Heart left ventricle (tissue), 16 donors: ENCODE data around the gene EFNA2. TPM values are rescaled to one million over a fixed set of nuclear protein-coding genes. Genes with fewer than 3 reads are reported as not detected.
A peak's percentile ranks its signal among the peaks of the same experiment; 100 is the strongest.

Experiments used
- ATAC-seq, 4 donors: fragments of 200-7000 bp; cut with Tn5 transposase; one replicate each; pipeline ENCODE4 v1.9.1; 2020 to 2022; ENCODE audit warnings: moderate library complexity in 4 of 4, mild to moderate bottlenecking in 3 of 4, moderate number of reproducible peaks in 1 of 4
- DNase-seq, 5 donors: peaks; one replicate each; pipeline ENCODE4 v3.0.0-alpha.2; 2020
- H3K27ac ChIP-seq, 12 donors: fragments of 200-600 bp; sonication (generic) in 4 of 12; one replicate each; pipeline versions ENCODE4 v1.5.0 to v1.8.0; 2016 to 2022; ENCODE audit warnings: mild to moderate bottlenecking in 2 of 12
- H3K27me3 ChIP-seq, 9 donors: fragments of 200-600 bp; sonication (generic) in 2 of 9; one replicate each; pipeline versions ENCODE4 v1.5.1 to v1.8.0; 2016 to 2022; ENCODE audit warnings: mild to moderate bottlenecking in 3 of 9
- H3K36me3 ChIP-seq, 9 donors: fragments of 200-600 bp; sonication (generic) in 2 of 9; one replicate each; pipeline versions ENCODE4 v1.5.0 to v1.8.0; 2018 to 2022; ENCODE audit warnings: mild to moderate bottlenecking in 2 of 9
- H3K4me1 ChIP-seq, 12 donors: fragments of 200-600 bp; sonication (generic) in 4 of 12; one replicate each; pipeline versions ENCODE4 v1.5.0 to v1.8.0; 2016 to 2022; ENCODE audit warnings: mild to moderate bottlenecking in 3 of 12
- H3K4me3 ChIP-seq, 12 donors: fragments of 200-600 bp; sonication (generic) in 4 of 12; one replicate each; pipeline versions ENCODE4 v1.5.0 to v1.8.0; 2017 to 2022; ENCODE audit warnings: mild to moderate bottlenecking in 9 of 12, moderate library complexity in 4 of 12
- H3K9me3 ChIP-seq, 12 donors: fragments of 200-600 bp; sonication (generic) in 4 of 12; one replicate each; pipeline versions ENCODE4 v1.5.0 to v1.8.0; 2016 to 2022; ENCODE audit warnings: mild to moderate bottlenecking in 1 of 12
- CTCF ChIP-seq, 12 donors: fragments of 200-600 bp; sonication (generic) in 4 of 12; IDR thresholded peaks; one replicate each; pipeline versions ENCODE4 v1.5.0 to v1.8.0; 2018 to 2022; ENCODE audit warnings: antibody characterized with exemption in 12 of 12, mild to moderate bottlenecking in 5 of 12
- POLR2A ChIP-seq, 2 donors: fragments of 450-650 bp; IDR thresholded peaks; one replicate each; pipeline ENCODE4 v1.6.1; 2017; ENCODE audit warnings: antibody characterized with exemption in 2 of 2, mild to moderate bottlenecking in 2 of 2, moderate library complexity in 2 of 2
- WGBS, 4 donors: extraction: QIAGEN DNeasy Blood & Tissue Kit in 2 of 4; methylation state at CpG; one replicate each; pipeline versions ENCODE4 v1.1.5 to v1.1.7; 2013 to 2018; 5-methylcytosine and 5-hydroxymethylcytosine counted together
- intact Hi-C, 10 donors: fragments of 100-400 bp; cut with DNase I; formaldehyde crosslinking; loops; one replicate each; pipeline versions ENCODE4 v1.11.1 to v1.14.2; 2022
- polyA plus RNA-seq, 2 donors: library from polyadenylated mRNA; stranded (reverse); fragments of 200-250 nt; gene quantifications; one replicate each; pipeline ENCODE4 v1.2.3, GENCODE V29; 2013
- total RNA-seq, 9 donors: library from RNA; depleted of rRNA in 2 of 9; stranded (reverse); fragments of >200 nt in 2 of 9; fragmentation: NEBNext Ultra II Directional in 3 of 9; extraction: Animal tissue kit (Norgen Biotek cat#: 25700) in 3 of 9; gene quantifications; one replicate each; pipeline versions ENCODE4 v1.1.0 to v1.2.4, GENCODE V29; 2016 to 2023
- donor health status: ischemic (EF 13 %, LVEDD 7.1; RV severe dilation, severe dysfunction).
- donor health status: healthy with polysubstance abuse.
- donor health status: DM: no; HTN: yes; CAD: no.
- donor health status: DM: no; HTN: no; CAD: no.
- donor health status: ischemic (EF 25% LVEDD 6.9; RV normal size, moderate dysfunction).
- donor health status: ischemic (EF 25% LVEDD 5.7; RV mildly dilated, moderate dysfunction).
- donor health status: healthy.
- donor health status: DM: yes; HTN: yes; CAD: no.
- donor health status: ischemic (EF 35%, LVEDD 5.7; RV mildly dilated, moderate dysfunction).
- donor health status: nonischemic (EF 11% LVEDD 7.7; RV severe dilation, severe dysfunction).
- donor health status: DM: yes; HTN: yes; CAD: no.
- donor health status: PGD.
- donor health status: ischemic (EF 29% LVEDD 5.4; RV normal size, mild dysfunction).
- donor health status: nonischemic (EF 23%, LVEDD 6.1; RV moderate dilation, normal function).

The EFNA2 gene
- total and polyA plus RNA-seq, 11 donors: not detected

DNA sequence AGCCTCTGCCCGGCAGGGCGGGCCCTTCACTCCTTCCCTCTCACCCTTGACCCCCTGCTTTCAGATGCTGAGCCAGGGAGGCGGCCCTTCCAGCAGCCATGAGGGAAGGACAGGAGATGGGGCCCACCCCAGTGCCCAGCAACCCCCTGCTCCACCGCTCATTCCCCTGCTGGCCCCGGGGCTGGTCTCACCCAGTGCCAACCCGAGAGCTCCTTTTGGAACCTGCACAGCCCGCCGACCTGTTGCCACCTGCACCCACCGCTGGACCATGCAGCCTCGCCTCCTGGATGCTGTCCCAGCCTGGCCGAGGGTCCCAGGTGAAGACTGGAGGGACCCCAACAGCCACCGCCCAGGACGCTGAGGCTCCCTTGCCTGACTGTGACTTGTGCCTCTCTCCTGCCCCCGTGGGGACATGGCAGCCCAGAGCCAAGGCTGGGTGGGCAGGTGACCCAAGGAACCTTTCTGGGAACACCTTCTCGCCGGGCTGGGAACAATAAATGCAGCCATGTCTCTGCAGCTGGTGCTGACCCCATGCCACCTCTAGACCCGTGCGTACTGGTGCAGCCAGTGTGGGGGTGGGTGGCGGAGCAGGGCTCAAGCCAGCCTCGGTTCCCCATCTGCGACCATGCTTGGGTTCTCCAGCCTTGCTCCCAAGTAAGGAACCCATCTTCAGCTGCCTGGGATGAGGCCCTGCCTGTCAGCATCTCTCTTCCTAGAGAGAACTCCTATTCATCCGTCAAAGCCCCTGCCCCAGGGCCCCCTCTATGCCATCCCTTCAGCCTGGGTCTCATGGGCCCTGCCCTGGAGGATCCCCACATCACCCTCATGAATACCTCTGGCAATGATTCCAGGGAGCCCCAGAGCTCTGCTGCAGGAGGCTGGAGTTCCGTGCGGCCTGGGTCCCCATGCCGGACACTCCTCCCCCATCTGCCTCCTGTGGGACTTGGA, 6.7 kb upstream of the EFNA2 start:
- ATAC-seq: no peak
- TF ChIP-seq CTCF (IDR thresholded peaks at IDR 0.05) (no peak), POLR2A (IDR thresholded peaks at IDR 0.05) (no peak)
- no peak overlapping the region for H3K27ac ChIP-seq
- DNase-seq: no peak
- intact Hi-C loops: loop anchor here in 7 of 10 donors (5.0 to 10.0 kb wide), 10 partner anchors 76 to 776 kb away; partner anchors contain the start of genes GAMT (in 3 of the 7), DAZAP1 (in 2 of the 7), NDUFS7 (in 2 of the 7) and ADAMTSL5 (in 1 of the 7)
- H3K36me3 ChIP-seq: peaks cover 0 to 44% (median 24%) of the 10 kb centered on the region in 9 donors
- no peak overlapping the region for H3K4me3 ChIP-seq
- H3K4me1 ChIP-seq: peaks cover 4 to 34% (median 24%) of the 10 kb centered on the region in 12 donors
- H3K9me3 ChIP-seq: no peaks in the 10 kb centered on the region
- 82 to 91% (median 88%) methylated on average over 15 to 25 of the region's 25 CpGs for WGBS, 4 donors
- H3K27me3 ChIP-seq: peaks cover 0 to 14% (median 7%) of the 10 kb centered on the region in 9 donors

DNA sequence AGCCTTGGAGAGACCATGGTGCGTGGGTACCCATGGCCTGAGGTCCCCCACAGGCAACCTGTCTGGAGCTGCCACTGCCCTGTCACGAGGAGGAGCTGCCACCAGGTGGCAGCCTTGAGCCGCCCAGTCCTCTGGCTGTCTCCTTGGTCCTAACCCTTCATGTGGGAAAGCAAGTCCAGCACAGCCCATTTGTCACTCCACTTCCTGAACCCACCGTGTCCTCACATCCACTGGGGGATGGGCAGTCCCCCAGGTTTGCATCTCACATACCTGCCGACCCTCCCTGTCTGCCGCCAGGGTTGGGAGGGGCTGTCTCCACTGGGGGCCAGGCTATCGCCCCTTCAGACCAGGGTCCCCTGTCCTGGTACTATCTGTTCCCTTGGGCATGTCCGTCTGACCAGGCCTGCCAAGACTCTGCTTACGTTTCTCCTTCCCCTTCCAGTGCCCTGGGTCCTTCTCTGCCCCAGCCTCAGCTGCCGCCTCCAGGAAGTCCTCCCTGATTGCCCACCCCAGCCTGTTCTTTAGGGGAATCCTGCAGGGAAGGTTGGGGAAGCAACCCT, 5.8 kb upstream of the EFNA2 start:
- WGBS, 4 donors: 21 to 31% (median 30%) methylated on average over 7 to 10 of the region's 10 CpGs
- Histone ChIP-seq H3K36me3 (peaks cover 0 to 35% (median 15%) of the 10 kb centered on the region in 9 donors), H3K4me3 (no peak overlapping the region), H3K27ac (no peak overlapping the region), H3K27me3 (peaks cover 0 to 22% (median 13%) of the 10 kb centered on the region in 9 donors), H3K9me3 (no peaks in the 10 kb centered on the region), H3K4me1 (peaks cover under 1 to 25% (median 15%) of the 10 kb centered on the region in 12 donors)
- intact Hi-C loops: loop anchor here in 8 of 10 donors (5.0 to 10.0 kb wide), 13 partner anchors 75 to 775 kb away; partner anchors contain the start of genes GAMT (in 4 of the 8), DAZAP1 (in 2 of the 8), NDUFS7 (in 2 of the 8) and PLK5 (in 2 of the 8)
- DNase-seq (peak; percentile 79 to 91 (median 81)), ATAC-seq (peak; percentile 9 to 52 (median 19))
- TF ChIP-seq POLR2A (IDR thresholded peaks at IDR 0.05): no peak
- peak; percentile 92 to 97 (median 95) for TF ChIP-seq CTCF (IDR thresholded peaks at IDR 0.05)

DNA sequence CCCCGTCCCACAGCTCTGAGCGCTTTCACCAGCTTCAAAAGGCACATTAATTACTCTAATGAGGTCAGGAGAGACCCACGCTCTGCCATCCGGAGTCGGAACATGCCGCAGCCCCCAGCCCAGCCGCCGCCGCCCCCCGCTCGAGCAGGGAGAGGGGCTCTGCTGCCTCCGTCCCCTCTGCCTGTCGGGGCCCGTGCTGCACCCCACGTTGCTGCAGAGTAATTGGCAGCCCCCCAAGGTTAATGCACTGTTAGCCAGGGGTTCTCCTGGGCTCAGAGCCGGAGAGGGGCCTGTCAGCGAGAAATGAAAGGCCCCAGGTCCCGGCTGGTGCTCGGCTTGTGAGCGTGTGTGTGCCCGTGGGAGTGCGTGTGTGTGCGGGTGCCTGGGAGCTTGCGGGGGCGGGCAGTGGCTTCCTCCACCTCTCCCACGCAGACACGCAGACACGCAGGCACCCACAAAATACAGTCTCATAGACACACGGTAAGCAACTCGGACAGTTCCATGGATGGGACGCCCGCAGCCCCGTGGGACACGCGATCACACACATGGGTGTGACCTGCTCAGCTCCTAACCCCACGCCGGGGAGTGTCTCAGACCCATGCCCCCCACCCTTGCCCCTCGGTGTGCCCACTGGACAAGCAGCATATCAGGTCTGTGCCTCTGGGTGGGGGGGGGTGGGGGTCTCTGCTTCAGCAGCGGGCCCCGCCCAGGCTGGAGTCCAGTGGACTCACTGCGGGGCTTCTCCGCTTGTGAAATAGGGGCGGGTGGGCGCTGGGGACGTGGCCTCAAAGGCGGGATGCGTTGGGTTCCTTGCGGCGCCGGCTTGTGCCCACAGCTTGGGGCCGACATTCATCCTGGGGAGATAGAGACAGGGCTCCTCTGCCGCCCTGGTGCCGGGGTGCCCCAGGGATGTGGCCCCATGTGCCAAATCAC, 4.8 kb upstream of the EFNA2 start:
- DNase-seq: no peak
- intact Hi-C loops: loop anchor here in 4 of 10 donors (5.0 to 10.0 kb wide), 5 partner anchors 74 to 244 kb away; partner anchors contain the start of genes PLK5 (in 2 of the 4) and GAMT (in 1 of the 4)
- H3K4me1 ChIP-seq: peaks cover 0 to 20% (median 11%) of the 10 kb centered on the region in 12 donors
- ATAC-seq: no peak
- no peaks in the 10 kb centered on the region for H3K9me3 ChIP-seq
- 86 to 88% (median 87%) methylated on average over 24 to 53 of the region's 53 CpGs for WGBS, 4 donors
- peaks cover 0 to 32% (median 12%) of the 10 kb centered on the region in 9 donors for H3K36me3 ChIP-seq
- TF ChIP-seq CTCF (IDR thresholded peaks at IDR 0.05) (no peak), POLR2A (IDR thresholded peaks at IDR 0.05) (no peak)
- no peak overlapping the region for H3K4me3 ChIP-seq
- H3K27me3 ChIP-seq: peaks cover 6 to 29% (median 19%) of the 10 kb centered on the region in 9 donors
- H3K27ac ChIP-seq: no peak overlapping the region
